GM12875 (cell line): ENCODE data around the gene PDE11A.

Experiments
- H3K4me3 ChIP-seq: one replicate; pipeline ENCODE4 v1.5.1; 2011; ENCODE audit warnings: low read depth, low read length, control low read depth
- TF ChIP-seq, protein P1 (sequence below): IDR thresholded peaks from 2 replicates; pipeline ENCODE4 v1.5.1; 2011; ENCODE audit warnings: low read depth, mild to moderate bottlenecking, control low read depth, inconsistent platforms, low read length, moderate library complexity, borderline replicate concordance; ENCODE audit not compliant: insufficient read depth

The PDE11A gene

GRCh38 chr2:177727577-177728398 lies 344.8 kb downstream of the PDE11A start:
- TF ChIP-seq, protein P1, sequence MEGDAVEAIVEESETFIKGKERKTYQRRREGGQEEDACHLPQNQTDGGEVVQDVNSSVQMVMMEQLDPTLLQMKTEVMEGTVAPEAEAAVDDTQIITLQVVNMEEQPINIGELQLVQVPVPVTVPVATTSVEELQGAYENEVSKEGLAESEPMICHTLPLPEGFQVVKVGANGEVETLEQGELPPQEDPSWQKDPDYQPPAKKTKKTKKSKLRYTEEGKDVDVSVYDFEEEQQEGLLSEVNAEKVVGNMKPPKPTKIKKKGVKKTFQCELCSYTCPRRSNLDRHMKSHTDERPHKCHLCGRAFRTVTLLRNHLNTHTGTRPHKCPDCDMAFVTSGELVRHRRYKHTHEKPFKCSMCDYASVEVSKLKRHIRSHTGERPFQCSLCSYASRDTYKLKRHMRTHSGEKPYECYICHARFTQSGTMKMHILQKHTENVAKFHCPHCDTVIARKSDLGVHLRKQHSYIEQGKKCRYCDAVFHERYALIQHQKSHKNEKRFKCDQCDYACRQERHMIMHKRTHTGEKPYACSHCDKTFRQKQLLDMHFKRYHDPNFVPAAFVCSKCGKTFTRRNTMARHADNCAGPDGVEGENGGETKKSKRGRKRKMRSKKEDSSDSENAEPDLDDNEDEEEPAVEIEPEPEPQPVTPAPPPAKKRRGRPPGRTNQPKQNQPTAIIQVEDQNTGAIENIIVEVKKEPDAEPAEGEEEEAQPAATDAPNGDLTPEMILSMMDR = no peak
- H3K4me3 ChIP-seq = no peak overlapping the region

GRCh38 chr2:177726931-177727348 lies 345.6 kb downstream of the PDE11A start:
- TF ChIP-seq, protein P1 = no peak
- no peak overlapping the region for H3K4me3 ChIP-seq

DNA sequence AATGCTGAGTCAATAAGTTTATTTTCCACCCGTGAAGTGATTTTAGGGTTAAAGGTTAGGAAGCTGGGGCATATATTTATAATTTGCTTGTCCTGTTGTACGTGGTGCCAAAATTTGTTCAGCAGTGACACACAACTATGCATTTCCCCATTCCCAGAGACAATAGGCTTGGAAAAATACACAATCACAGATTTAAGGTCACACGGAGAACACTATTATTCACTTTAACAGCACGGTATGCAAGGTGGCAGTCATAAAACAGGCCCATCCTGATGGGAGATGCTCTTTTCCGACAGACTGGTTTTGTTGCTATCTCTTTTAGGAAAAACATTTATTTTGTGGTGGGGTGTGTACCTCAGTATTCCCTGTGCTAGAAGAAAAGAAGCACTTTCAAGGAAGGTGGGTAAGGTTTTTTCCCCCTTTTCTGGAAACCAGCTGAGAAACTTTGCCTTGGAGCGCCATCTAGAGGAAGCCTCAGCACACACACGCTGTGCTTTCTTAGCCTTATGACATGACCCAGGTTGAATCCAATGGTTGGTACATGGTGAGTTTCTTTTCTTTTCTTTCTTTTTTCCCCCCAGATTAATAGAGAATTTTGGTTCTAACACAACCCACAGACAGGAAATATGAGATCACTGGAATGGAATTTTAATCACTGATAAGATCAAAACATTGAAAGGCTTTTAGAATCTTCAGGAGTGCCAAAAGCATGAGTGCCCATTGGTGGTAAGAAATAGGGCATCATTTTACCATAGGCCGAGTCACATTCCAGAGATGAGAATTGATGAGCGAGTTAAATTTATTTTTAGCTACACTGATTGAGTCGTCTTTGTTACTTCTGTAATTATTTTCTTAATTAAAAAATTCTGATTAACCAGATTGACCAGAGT lies 347.9 kb downstream of the PDE11A start:
- H3K4me3 ChIP-seq = no peak overlapping the region
- TF ChIP-seq, protein P1 = peak; percentile 83

GRCh38 chr2:177723235-177723634 lies 349.3 kb downstream of the PDE11A start:
- no peak overlapping the region for H3K4me3 ChIP-seq
- TF ChIP-seq, protein P1 = no peak

DNA sequence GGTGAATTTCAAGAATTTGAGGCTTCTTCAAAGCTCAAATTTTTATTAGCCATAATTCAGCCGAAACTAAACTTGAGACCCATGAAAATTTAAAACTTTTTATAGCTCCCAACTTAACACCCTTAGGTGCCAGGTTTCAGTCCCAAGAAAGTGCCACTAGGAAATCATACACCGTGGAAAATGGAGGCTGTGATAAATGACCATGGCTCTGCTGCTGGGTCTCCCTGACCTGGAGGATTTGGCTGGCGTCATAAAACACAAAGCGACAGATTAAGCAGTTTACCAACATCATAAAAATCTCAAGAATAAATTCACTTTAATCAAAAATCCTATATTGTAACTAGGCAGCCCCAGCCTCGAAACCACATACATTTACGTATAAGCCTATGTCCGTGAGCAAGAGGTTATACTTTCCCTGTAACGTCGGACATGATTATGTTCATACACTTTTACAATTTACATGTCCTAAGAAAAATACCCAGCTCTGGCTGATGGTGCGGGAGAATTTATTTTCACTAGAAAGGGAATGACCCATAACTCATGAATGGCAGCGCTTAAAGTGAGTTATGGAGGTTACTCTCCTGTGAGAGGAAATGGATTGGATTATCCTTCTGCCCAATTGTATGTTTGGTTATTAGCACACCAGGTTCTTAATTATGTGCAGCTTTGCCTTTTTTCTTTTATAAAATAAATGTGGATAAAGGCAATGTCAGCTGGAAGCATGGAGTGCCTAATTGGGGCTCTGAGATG lies 350.6 kb downstream of the PDE11A start:
- TF ChIP-seq, protein P1 = no peak
- H3K4me3 ChIP-seq = no peak overlapping the region

DNA sequence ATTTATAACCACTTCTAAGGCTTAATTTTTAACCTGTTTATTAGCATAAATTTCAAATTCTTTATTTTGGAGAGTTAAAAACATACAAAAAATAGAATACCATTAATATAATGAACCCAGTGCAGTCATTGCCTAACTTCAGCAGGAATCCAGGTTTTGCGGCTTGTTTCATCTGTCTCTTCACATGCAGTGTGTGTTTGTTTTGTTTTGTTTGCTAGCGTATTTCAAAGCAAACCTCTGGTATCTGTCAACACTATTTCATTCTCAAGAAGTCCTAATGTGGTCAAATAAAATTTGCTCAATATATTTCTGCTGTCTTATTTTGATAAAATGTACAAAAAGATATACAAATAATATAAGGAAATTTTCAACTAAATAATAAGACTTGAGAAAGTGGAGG lies 351.5 kb downstream of the PDE11A start:
- TF ChIP-seq, protein P1 = no peak

More for the DNA sequence above, 351.5 kb downstream of the PDE11A start:
- H3K4me3 ChIP-seq = no peak overlapping the region
